DOHH2 (cell line): ENCODE data around the gene KCNAB1.
A peak's percentile ranks its signal among the peaks of the same experiment; 100 is the strongest.

Experiments used
- H3F3A ChIP-seq: fragments of 200-600 bp; sonication (generic), shearing (Covaris generic); 2 replicates; pipeline ENCODE4 v1.6.0; 2016; ENCODE audit warnings: antibody characterized with exemption, mild to moderate bottlenecking; ENCODE audit not compliant: control insufficient read depth, insufficient read depth
- H3K27ac ChIP-seq: fragments of 200-600 bp; sonication (generic); 2 replicates; pipeline ENCODE4 v1.5.1; 2014; ENCODE audit warnings: low read depth, mild to moderate bottlenecking, low read length, moderate library complexity
- H3K27me3 ChIP-seq: fragments of 200-600 bp; sonication (generic); 2 replicates; pipeline ENCODE4 v1.6.1; 2014; ENCODE audit warnings: mild to moderate bottlenecking, low read length, mixed read lengths; ENCODE audit not compliant: control insufficient read depth
- H3K36me3 ChIP-seq: fragments of 200-600 bp; sonication (generic); 2 replicates; pipeline ENCODE4 v1.6.1; 2014; ENCODE audit warnings: mild to moderate bottlenecking, low read length, moderate library complexity, mixed read lengths; ENCODE audit not compliant: control insufficient read depth
- H3K4me1 ChIP-seq: fragments of 200-600 bp; sonication (generic); 2 replicates; pipeline ENCODE4 v1.6.1; 2014; ENCODE audit warnings: mild to moderate bottlenecking, low read length, mixed read lengths; ENCODE audit not compliant: control insufficient read depth
- H3K4me2 ChIP-seq: fragments of 200-600 bp; sonication (generic); 2 replicates; pipeline ENCODE4 v1.6.0; 2014; ENCODE audit warnings: mild to moderate bottlenecking, low read length, moderate library complexity
- H3K4me3 ChIP-seq: fragments of 200-600 bp; sonication (generic); 2 replicates; pipeline ENCODE4 v1.5.1; 2014; ENCODE audit warnings: mild to moderate bottlenecking, low read length, mixed read lengths
- H3K79me2 ChIP-seq: fragments of 200-600 bp; sonication (generic); 2 replicates; pipeline ENCODE4 v1.6.1; 2014; ENCODE audit warnings: mild to moderate bottlenecking, low read length, mixed read lengths; ENCODE audit not compliant: control insufficient read depth
- H3K9me2 ChIP-seq: fragments of 200-600 bp; sonication (generic); replicated peaks from 2 replicates; pipeline ENCODE4 v1.6.1; 2014; ENCODE audit warnings: mild to moderate bottlenecking, low read length, mixed read lengths; ENCODE audit not compliant: control insufficient read depth
- H3K9me3 ChIP-seq: fragments of 200-600 bp; sonication (generic); 2 replicates; pipeline ENCODE4 v1.6.1; 2014; ENCODE audit warnings: antibody characterized with exemption, low read length, mixed read lengths; ENCODE audit not compliant: control insufficient read depth, insufficient read depth
- H4K20me1 ChIP-seq: fragments of 200-600 bp; sonication (generic); 2 replicates; pipeline ENCODE4 v1.6.0; 2014; ENCODE audit warnings: low read depth, mild to moderate bottlenecking, antibody characterized with exemption, low read length, moderate library complexity; ENCODE audit not compliant: control insufficient read depth, insufficient read depth
- EZH2phosphoT487 ChIP-seq: fragments of 200-600 bp; sonication (generic); IDR thresholded peaks from 2 replicates; pipeline ENCODE4 v1.6.1; 2017; ENCODE audit warnings: borderline replicate concordance, mild to moderate bottlenecking, antibody characterized with exemption, low read length, moderate library complexity, mixed read lengths
- TF ChIP-seq, protein P1 (sequence below): fragments of 200-600 bp; sonication (generic); IDR thresholded peaks from one replicate; pipeline ENCODE4 v1.5.1; 2014; ENCODE audit warnings: antibody characterized with exemption, mild to moderate bottlenecking, low read depth, low read length; ENCODE audit not compliant: poor library complexity, severe bottlenecking

Gene KCNAB1

DNA sequence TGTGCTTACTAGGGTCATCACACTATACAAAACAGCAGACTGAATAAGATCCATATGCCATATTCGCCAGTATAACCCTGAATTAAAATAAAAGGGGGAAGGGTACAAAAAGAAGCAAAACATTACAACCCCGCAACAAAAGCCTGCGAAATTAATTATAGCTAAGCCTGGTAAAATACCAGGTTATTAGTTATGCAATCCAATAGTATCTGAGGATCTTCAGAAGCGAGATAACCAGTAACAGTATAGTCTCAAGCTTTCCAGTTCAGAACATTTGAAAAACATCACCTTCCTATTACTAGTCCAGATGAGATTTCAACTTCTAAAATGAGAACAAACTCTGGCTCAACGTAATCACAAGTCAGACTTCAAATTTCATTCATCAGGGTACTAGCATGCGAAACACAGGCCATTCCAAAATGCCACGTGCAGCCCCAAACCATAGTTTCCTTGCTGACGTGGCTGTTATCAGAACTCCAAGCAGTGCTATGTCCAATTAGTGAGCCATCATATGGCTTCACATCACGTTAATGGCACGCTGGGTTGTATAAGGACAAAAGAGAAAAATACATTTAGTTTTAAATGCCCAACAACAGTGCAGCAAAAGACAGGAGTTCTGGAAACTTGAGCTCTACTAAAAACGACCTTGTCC lies 433.5 kb downstream of the KCNAB1 start:
- Histone ChIP-seq H4K20me1 (no peaks in the 10 kb centered on the region), H3K9me2 (no peaks in the 10 kb centered on the region), H3K27ac (no peak overlapping the region), H3K9me3 (no peaks in the 10 kb centered on the region), H3K4me2 (peak overlapping the region; percentile 89), H3K36me3 (peaks cover 54% of the 10 kb centered on the region), H3K27me3 (no peaks in the 10 kb centered on the region), H3K79me2 (peaks cover 56% of the 10 kb centered on the region), H3K4me3 (peak overlapping the region; percentile 99), H3F3A (no peaks in the 10 kb centered on the region), H3K4me1 (peaks cover 30% of the 10 kb centered on the region)
- TF ChIP-seq EZH2phosphoT487, result no peak
- TF ChIP-seq, protein P1, sequence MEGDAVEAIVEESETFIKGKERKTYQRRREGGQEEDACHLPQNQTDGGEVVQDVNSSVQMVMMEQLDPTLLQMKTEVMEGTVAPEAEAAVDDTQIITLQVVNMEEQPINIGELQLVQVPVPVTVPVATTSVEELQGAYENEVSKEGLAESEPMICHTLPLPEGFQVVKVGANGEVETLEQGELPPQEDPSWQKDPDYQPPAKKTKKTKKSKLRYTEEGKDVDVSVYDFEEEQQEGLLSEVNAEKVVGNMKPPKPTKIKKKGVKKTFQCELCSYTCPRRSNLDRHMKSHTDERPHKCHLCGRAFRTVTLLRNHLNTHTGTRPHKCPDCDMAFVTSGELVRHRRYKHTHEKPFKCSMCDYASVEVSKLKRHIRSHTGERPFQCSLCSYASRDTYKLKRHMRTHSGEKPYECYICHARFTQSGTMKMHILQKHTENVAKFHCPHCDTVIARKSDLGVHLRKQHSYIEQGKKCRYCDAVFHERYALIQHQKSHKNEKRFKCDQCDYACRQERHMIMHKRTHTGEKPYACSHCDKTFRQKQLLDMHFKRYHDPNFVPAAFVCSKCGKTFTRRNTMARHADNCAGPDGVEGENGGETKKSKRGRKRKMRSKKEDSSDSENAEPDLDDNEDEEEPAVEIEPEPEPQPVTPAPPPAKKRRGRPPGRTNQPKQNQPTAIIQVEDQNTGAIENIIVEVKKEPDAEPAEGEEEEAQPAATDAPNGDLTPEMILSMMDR, result no peak

DNA sequence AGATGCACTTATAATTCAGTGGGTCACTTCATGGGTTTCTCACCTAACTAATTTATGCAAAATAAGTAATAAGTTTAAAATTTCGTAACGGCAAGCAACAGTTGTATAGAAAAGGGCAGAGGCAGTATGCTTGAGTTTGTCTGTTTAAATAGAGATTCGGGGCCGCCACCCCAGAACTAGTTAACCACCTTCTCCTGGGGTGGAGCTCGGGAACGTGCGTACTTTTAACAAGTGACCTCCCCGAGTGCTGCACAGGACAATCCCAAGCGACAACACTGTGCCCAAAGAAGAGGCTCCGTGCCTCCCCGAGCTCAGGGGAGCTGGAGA lies 434.1 kb downstream of the KCNAB1 start:
- H3K79me2 ChIP-seq, result peaks cover 50% of the 10 kb centered on the region
- H3K27ac ChIP-seq, result peak overlapping the region; percentile 28; the same call in 1 of the 2 replicates
- TF ChIP-seq, protein P1, result no peak
- no peak for TF ChIP-seq EZH2phosphoT487
- no peaks in the 10 kb centered on the region for H3K9me2 ChIP-seq
- H3K36me3 ChIP-seq, result peaks cover 48% of the 10 kb centered on the region
- H3K9me3 ChIP-seq, result no peaks in the 10 kb centered on the region
- H3K4me3 ChIP-seq, result peak overlapping the region; percentile 99
- H3F3A ChIP-seq, result no peaks in the 10 kb centered on the region; the same call in 1 of the 2 replicates
- peaks cover 30% of the 10 kb centered on the region for H3K4me1 ChIP-seq
- H3K4me2 ChIP-seq, result peak overlapping the region; percentile 89
- no peaks in the 10 kb centered on the region for H3K27me3 ChIP-seq
- no peaks in the 10 kb centered on the region for H4K20me1 ChIP-seq

DNA sequence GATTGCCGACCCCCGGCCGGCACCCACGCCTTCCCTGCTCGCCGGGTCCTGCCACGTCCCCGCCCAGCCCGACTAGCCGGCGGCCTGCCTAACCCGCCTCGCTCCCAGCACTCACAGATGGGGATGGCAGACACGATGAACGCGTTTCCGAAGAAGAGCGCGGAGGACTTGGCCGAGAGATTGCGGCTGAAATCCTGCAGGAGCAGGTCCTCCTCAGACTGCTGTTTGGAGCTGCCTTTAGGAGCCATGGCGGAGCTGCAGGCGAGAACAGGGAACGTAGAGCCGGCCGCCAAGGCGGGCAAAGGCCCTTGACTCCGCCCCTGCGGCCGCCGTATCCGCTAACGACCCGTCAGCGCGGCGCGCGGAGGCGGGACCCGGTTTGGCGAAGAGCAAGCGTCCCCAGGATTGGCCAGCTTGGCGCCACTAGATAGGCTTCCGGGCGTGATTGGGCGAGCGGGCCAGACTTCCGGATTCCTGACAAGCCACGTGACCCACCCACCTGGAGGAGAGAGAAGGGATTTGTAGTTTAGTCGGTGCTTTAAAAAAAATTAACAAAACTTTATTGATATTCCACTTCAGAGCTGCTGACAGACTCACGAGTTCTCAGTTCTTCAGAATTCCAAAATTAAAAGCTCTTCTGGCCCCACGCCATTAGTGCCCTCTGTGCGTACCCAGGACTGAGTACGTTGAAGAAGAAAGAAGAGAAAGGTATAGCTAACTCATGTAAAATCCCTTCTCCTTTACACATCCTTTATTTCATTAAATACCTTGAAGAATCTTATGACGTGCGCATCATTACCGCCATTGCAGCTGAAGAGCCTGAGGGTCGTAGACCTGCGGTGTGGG lies 434.7 kb downstream of the KCNAB1 start, which contains the start of gene SSR3:
Gene SSR3 (minus strand): TSS at position 276 of the 846 bp plus-strand sequence. CDS start 28 bp downstream, at position 248.
- no peak for TF ChIP-seq EZH2phosphoT487
- TF ChIP-seq, protein P1, result no peak
- Histone ChIP-seq H4K20me1 (no peaks in the 10 kb centered on the region), H3F3A (no peaks in the 10 kb centered on the region; the same call in 1 of the 2 replicates), H3K4me1 (peaks cover 30% of the 10 kb centered on the region), H3K27me3 (no peaks in the 10 kb centered on the region), H3K9me2 (no peaks in the 10 kb centered on the region), H3K4me2 (peak within 1 kb of the TSS; percentile 89), H3K79me2 (peaks cover 49% of the 10 kb centered on the region), H3K36me3 (peaks cover 42% of the 10 kb centered on the region), H3K27ac (peak within 1 kb of the TSS; percentile 28; the same call in 1 of the 2 replicates), H3K9me3 (no peaks in the 10 kb centered on the region), H3K4me3 (peak within 1 kb of the TSS; percentile 99)
